HG03378 (cell line): ENCODE measurements around the gene SLC10A1.
A peak's percentile ranks its signal among the peaks of the same experiment; 100 is the strongest.

Experiments used
- ATAC-seq: cut with Tn5 transposase; IDR thresholded peaks from one replicate; pipeline ENCODE4 v1.9.1; 2021; ENCODE audit warnings: mild to moderate bottlenecking, moderate library complexity; ENCODE audit not compliant: unreplicated experiment

SLC10A1 gene

GRCh38 chr14:69726761-69727511, 70.1 kb downstream of the SLC10A1 start:
- peak; percentile 68 for ATAC-seq
